Measurements from ENCODE around the gene PACRG. TPM values are rescaled to one million over a fixed set of nuclear protein-coding genes. Genes with fewer than 3 reads are reported as not detected.

The PACRG gene
- total RNA-seq, 1 donor from 2014 or later = 10.5 TPM

- TF ChIP-seq CTCF (IDR thresholded peaks at IDR 0.05; ENCODE audit: borderline replicate concordance) = no peak
- no peak for DNase-seq
- no peaks in the 10 kb centered on the region for H3K4me1 ChIP-seq
Measured at GRCh38 chr6:162934844-162935243, 207.1 kb downstream of the PACRG start.

GRCh38 chr6:162940426-162940825, 212.7 kb downstream of the PACRG start:
- DNase-seq = no peak
- peaks cover 31% of the 10 kb centered on the region for H3K9me3 ChIP-seq (replicated peaks)
- no peak for TF ChIP-seq CTCF (IDR thresholded peaks at IDR 0.05; ENCODE audit: borderline replicate concordance)
- no peak overlapping the region for H3K27ac ChIP-seq (replicated peaks)
- no peaks in the 10 kb centered on the region for H3K36me3 ChIP-seq
- H3K4me3 ChIP-seq = no peak overlapping the region
- no peaks in the 10 kb centered on the region for H3K27me3 ChIP-seq (ENCODE audit: low read depth)
- H3K4me1 ChIP-seq = no peaks in the 10 kb centered on the region
- intact Hi-C loops (cut with micrococcal nuclease) = no loop called here

More at GRCh38 chr6:162934844-162935243, 207.1 kb downstream of the PACRG start:
- Histone ChIP-seq H3K9me3 (replicated peaks) (peaks cover 40% of the 10 kb centered on the region), H3K27ac (replicated peaks) (no peak overlapping the region), H3K4me3 (no peak overlapping the region), H3K27me3 (ENCODE audit: low read depth) (no peaks in the 10 kb centered on the region), H3K36me3 (no peaks in the 10 kb centered on the region)
- intact Hi-C loops (cut with micrococcal nuclease) = no loop called here

DNA sequence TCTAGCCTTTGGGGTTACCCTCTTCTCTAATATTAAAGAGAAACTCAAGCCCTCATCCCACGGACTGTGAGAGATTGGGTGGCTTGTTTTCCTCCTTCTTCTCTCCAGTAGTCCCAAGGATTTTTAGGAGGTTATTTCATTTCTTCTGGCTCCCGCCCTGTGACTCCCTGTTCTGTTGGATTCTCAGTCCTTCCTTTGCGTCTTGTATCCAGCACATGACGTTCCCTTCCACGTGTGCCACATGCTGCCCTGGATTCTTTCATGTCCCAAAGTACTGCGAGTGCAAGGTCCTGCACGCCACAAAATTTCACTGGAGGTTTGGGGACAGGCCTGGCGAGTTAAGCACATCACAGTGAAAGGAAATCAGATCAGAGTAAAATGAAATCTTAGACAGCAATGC, 213.4 kb downstream of the PACRG start:
- peaks cover 31% of the 10 kb centered on the region for H3K9me3 ChIP-seq (replicated peaks)
- no peaks in the 10 kb centered on the region for H3K4me1 ChIP-seq
- no peak overlapping the region for H3K4me3 ChIP-seq
- DNase-seq = no peak
- intact Hi-C loops (cut with micrococcal nuclease) = no loop called here
- H3K36me3 ChIP-seq = no peaks in the 10 kb centered on the region
- TF ChIP-seq CTCF (IDR thresholded peaks at IDR 0.05; ENCODE audit: borderline replicate concordance) = no peak
- no peaks in the 10 kb centered on the region for H3K27me3 ChIP-seq (ENCODE audit: low read depth)
- no peak overlapping the region for H3K27ac ChIP-seq (replicated peaks)

GRCh38 chr6:162942866-162943265, 215.1 kb downstream of the PACRG start:
- Histone ChIP-seq H3K9me3 (replicated peaks) (peaks cover 24% of the 10 kb centered on the region), H3K27ac (replicated peaks) (no peak overlapping the region), H3K27me3 (ENCODE audit: low read depth) (no peaks in the 10 kb centered on the region), H3K4me3 (no peak overlapping the region), H3K4me1 (no peaks in the 10 kb centered on the region), H3K36me3 (no peaks in the 10 kb centered on the region)
- no peak for TF ChIP-seq CTCF (IDR thresholded peaks at IDR 0.05; ENCODE audit: borderline replicate concordance)
- DNase-seq = no peak
- intact Hi-C loops (cut with micrococcal nuclease) = no loop called here

DNA sequence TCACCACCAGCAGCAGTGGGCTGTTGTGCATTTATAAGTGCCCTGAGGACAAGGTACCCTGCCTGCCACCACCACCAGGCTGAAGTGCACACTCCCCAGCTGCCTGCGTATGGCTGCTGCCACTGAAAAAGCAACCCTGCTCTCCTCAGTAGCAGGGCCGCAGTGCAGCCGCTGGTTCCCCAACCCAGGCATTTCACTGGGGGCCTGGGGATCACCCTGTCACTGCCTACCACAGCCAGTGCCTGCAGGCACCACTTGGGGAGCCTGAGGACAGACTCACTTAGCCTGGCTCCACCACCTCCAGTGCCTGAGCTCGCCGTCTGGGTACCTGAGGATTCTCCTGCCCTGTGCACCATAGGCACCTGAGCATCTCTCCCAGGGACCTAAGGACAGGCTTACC, 215.6 kb downstream of the PACRG start:
- Histone ChIP-seq H3K36me3 (no peaks in the 10 kb centered on the region), H3K9me3 (replicated peaks) (peaks cover 24% of the 10 kb centered on the region), H3K27ac (replicated peaks) (no peak overlapping the region), H3K4me1 (no peaks in the 10 kb centered on the region), H3K27me3 (ENCODE audit: low read depth) (no peaks in the 10 kb centered on the region), H3K4me3 (no peak overlapping the region)
- no peak for TF ChIP-seq CTCF (IDR thresholded peaks at IDR 0.05; ENCODE audit: borderline replicate concordance)
- DNase-seq = no peak
- intact Hi-C loops (cut with micrococcal nuclease) = no loop called here
